T-cell (primary cell): ENCODE results near the gene PGR. TPM values are rescaled to one million over a fixed set of nuclear protein-coding genes. Genes with fewer than 3 reads are reported as not detected.

Experiments used
- ATAC-seq, 4 experiments: fragments of 200-7000 bp in 3 of 4; fragments of 150-1000 bp in 1 of 4; cut with Tn5 transposase; replicated peaks in 1 of 4; 1 replicate in 3 of 4; 2 replicates in 1 of 4; pipeline ENCODE4 v1.10.0; 2021; ENCODE audit warnings: moderate library complexity in 3 of 4, mild to moderate bottlenecking in 2 of 4, moderate number of reproducible peaks in 1 of 4
- CTCF ChIA-PET, 2 donors: fragments of 300-600 bp; sonication (Branson Sonifier 250); formaldehyde crosslinking; loops; one replicate each; lab custom pipeline; 2022; ENCODE audit warnings: antibody characterized with exemption in 2 of 2; lab: Charles Lee
- POLR2A ChIA-PET, 2 donors: fragments of 300-600 bp; sonication (Branson Sonifier 250); formaldehyde crosslinking; loops; one replicate each; lab custom pipeline; 2022; ENCODE audit warnings: antibody characterized with exemption in 2 of 2; lab: Charles Lee
- DNase-seq, 35 experiments: peaks; one replicate each; pipeline versions ENCODE4 v3.0.0 to v3.0.0-alpha.2; 2013 to 2023
- H3K27ac ChIP-seq: one replicate; pipeline ENCODE4 v1.5.1; 2013; ENCODE audit warnings: low read length
- H3K27me3 ChIP-seq, 2 experiments: replicated peaks in 1 of 2; 1 replicate in 1 of 2; 2 replicates in 1 of 2; pipeline versions ENCODE4 v1.6.1 to v1.7.0; 2013; ENCODE audit warnings: low read length in 1 of 2, mixed read lengths in 1 of 2; ENCODE audit not compliant: control insufficient read depth in 2 of 2, insufficient read depth in 2 of 2; ENCODE audit errors: extremely low read depth in 1 of 2
- H3K36me3 ChIP-seq, 2 donors: 1 replicate in 1 of 2; 2 replicates in 1 of 2; pipeline versions ENCODE4 v1.6.1 to v1.7.0; 2013; ENCODE audit warnings: low read length in 1 of 2; ENCODE audit not compliant: control insufficient read depth in 2 of 2, insufficient read depth in 1 of 2; ENCODE audit errors: extremely low read depth in 1 of 2
- H3K4me1 ChIP-seq, 2 experiments: 1 replicate in 1 of 2; 2 replicates in 1 of 2; pipeline versions ENCODE4 v1.6.1 to v1.7.0; 2013; ENCODE audit warnings: low read length in 2 of 2, mixed read lengths in 1 of 2; ENCODE audit not compliant: insufficient read depth in 2 of 2, control insufficient read depth in 1 of 2; ENCODE audit errors: extremely low read depth in 1 of 2
- H3K4me3 ChIP-seq, 2 donors: 1 replicate in 1 of 2; 2 replicates in 1 of 2; pipeline versions ENCODE4 v1.5.1 to v1.7.0; 2013; ENCODE audit warnings: mild to moderate bottlenecking in 2 of 2, low read length in 1 of 2, moderate library complexity in 1 of 2; ENCODE audit not compliant: control insufficient read depth in 1 of 2; ENCODE audit errors: extremely low read depth in 1 of 2
- H3K9me3 ChIP-seq: 2 replicates; pipeline ENCODE4 v1.7.0; 2013
- H3K27ac Mint-ChIP-seq, 2 donors: one replicate each; pipeline ENCODE4 v1.8.0; 2020 to 2021; ENCODE audit warnings: mild to moderate bottlenecking in 2 of 2, mixed read lengths in 2 of 2
- H3K27me3 Mint-ChIP-seq, 2 donors: one replicate each; pipeline ENCODE4 v1.8.0; 2021 to 2022; ENCODE audit warnings: mixed read lengths in 2 of 2
- H3K36me3 Mint-ChIP-seq: one replicate; pipeline ENCODE4 v1.8.0; 2021; ENCODE audit warnings: mixed read lengths
- H3K4me1 Mint-ChIP-seq, 3 donors: one replicate each; pipeline ENCODE4 v1.8.0; 2020 to 2022; ENCODE audit warnings: mixed read lengths in 3 of 3, mild to moderate bottlenecking in 1 of 3
- H3K4me3 Mint-ChIP-seq, 3 donors: one replicate each; pipeline ENCODE4 v1.8.0; 2020 to 2022; ENCODE audit warnings: mild to moderate bottlenecking in 3 of 3, mixed read lengths in 3 of 3, moderate library complexity in 3 of 3
- H3K9me3 Mint-ChIP-seq, 3 donors: one replicate each; pipeline ENCODE4 v1.8.0; 2020 to 2022; ENCODE audit warnings: mixed read lengths in 3 of 3
- WGBS: methylation state at CpG from one replicate; pipeline ENCODE4 v1.1.5; 2013; ENCODE audit warnings: missing lambda C conversion rate; ENCODE audit not compliant: insufficient coverage; 5-methylcytosine and 5-hydroxymethylcytosine counted together
- total RNA-seq, 35 experiments: library from RNA in 6 of 35; stranded (reverse) in 6 of 35; fragments of 120-200 nt in 1 of 35; gene quantifications; one replicate each; pipeline versions ENCODE4 v1.2.1 to v1.2.4 and lab custom pipeline; 2013 to 2026

PGR gene
- total RNA-seq, 5 donors from 2014 or later (not counting 1 experiment from before 2014, with no cell fraction given), result 0.06 to 0.10 TPM; not detected in 3

DNA sequence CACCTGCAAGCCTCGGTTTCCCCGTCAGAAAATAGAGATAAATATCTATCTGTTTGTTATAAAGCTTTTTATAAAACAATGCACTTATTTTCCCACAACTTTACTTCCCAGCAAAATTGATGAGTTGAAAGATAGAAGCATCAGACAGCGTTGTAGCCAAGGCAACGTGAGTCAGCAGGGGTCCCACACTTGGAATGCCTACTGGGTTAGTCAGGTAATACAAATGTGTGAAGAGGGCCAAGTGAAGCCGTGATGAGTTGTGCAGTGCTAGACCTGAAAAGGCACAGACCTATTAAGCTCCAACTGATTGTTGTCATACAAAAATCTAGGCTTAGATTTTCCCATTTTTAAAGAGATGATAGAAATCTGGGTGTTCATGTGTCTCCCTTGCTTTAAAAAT lies 118.7 kb downstream of the PGR start:
- Mint-ChIP-seq H3K4me3 (no peak overlapping the region), H3K27ac (no peak overlapping the region), H3K9me3 (peaks cover 2 to 23% (median 10%) of the 10 kb centered on the region in 3 donors), H3K4me1 (no peaks in the 10 kb centered on the region), H3K36me3 (no peaks in the 10 kb centered on the region), H3K27me3 (no peaks in the 10 kb centered on the region)
- Histone ChIP-seq H3K4me3 (no peak overlapping the region), H3K36me3 (no peaks in the 10 kb centered on the region), H3K9me3 (no peaks in the 10 kb centered on the region), H3K27me3 (no peaks in the 10 kb centered on the region), H3K27ac (no peak overlapping the region), H3K4me1 (no peaks in the 10 kb centered on the region)
- POLR2A ChIA-PET, result no interaction called here
- no CpG with 5 or more reads among the region's 5 CpGs for WGBS
- DNase-seq (no peak), ATAC-seq (no peak)
- CTCF ChIA-PET, result no interaction called here

DNA sequence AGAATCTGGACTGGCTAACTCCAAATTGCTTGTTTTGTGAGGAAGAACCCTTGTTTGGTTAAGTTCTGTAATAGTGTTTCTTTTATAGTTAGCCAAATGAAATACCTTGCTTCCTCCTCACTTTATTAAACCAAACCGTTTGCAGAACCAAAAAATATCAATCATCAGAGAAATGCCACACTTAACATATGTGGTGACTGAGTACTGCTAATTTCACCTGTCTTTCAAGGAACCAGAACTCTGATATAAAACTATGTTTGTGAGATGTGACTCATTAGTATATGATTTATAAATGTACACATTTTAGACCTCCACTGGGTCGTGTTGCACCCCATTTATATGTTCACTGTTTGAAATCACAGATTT lies 119.9 kb downstream of the PGR start:
- Histone ChIP-seq H3K9me3 (no peaks in the 10 kb centered on the region), H3K4me1 (no peaks in the 10 kb centered on the region), H3K27ac (no peak overlapping the region), H3K4me3 (no peak overlapping the region), H3K36me3 (no peaks in the 10 kb centered on the region), H3K27me3 (no peaks in the 10 kb centered on the region)
- ATAC-seq (no peak), DNase-seq (no peak)
- ChIA-PET CTCF (no interaction called here), POLR2A (no interaction called here)
- Mint-ChIP-seq H3K27ac (no peak overlapping the region), H3K36me3 (no peaks in the 10 kb centered on the region), H3K4me3 (no peak overlapping the region), H3K4me1 (no peaks in the 10 kb centered on the region), H3K9me3 (peaks cover 1 to 15% (median 10%) of the 10 kb centered on the region in 3 donors), H3K27me3 (no peaks in the 10 kb centered on the region)
- no CpG with 5 or more reads among the region's 2 CpGs for WGBS

DNA sequence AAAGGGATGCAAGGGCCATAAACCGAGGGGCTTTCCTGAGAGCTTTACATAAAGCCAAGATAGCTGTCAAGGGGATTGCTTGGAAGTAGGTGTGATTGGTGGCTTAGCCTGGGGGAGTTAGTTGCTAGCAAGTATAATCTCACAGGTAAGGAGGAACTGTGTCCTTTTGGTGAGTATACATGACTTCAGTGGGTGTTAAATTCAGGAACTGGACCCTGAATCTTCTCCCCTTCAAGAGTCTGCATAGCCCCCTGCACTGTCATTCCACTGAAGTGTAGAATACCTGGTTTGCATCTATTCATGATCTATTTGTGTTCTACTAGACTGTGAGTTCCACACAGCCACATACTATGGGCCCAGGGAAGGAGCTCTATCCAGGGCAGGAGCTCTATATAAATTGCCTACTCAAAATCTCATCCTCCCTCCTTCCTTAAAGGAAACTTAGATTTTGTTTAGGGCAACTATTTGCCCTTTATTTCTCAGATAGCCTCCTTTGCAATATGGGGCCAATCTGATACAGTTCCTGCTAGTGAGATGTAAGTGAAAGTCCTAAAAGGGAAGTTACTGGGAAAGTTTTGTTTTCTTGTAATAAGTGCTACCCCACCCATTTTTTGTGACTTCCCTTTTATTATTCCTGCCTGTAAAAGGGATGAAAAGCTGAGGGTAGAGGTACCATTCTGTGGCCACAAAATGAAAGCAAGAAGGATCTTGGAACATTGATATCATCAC lies 120.5 kb downstream of the PGR start:
- H3K27ac ChIP-seq, result no peak overlapping the region
- Mint-ChIP-seq H3K27me3 (no peaks in the 10 kb centered on the region), H3K36me3 (no peaks in the 10 kb centered on the region), H3K9me3 (peaks cover 1 to 13% (median 10%) of the 10 kb centered on the region in 3 donors), H3K27ac (no peak overlapping the region), H3K4me1 (no peaks in the 10 kb centered on the region), H3K4me3 (no peak overlapping the region)
- no peak for ATAC-seq
- H3K9me3 ChIP-seq, result no peaks in the 10 kb centered on the region
- ChIA-PET POLR2A (no interaction called here), CTCF (no interaction called here)
- no peak overlapping the region for H3K4me3 ChIP-seq
- no peaks in the 10 kb centered on the region for H3K36me3 ChIP-seq
- H3K27me3 ChIP-seq, result no peaks in the 10 kb centered on the region
- H3K4me1 ChIP-seq, result no peaks in the 10 kb centered on the region
- WGBS, result 75% methylated on average over 1 of the region's 1 CpG
- no peak for DNase-seq

DNA sequence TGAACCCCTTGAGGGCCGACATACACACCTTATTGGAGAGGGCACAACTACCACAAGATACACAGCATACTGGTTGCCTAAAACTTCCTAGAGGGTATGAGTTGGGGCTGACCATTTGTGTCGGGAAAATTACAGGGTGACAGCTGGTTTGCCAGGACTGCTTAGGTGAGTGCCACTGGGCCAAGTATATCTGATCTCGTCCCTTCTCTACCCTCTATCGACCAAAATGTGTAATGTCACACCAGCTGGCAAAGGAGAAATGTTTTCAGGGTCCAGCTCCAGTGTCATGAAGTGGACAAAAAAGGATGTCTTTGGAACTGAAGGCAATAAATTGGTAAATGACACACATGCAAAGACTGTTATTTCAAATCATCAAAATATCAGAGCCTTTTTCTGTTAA lies 126.1 kb downstream of the PGR start:
- Histone ChIP-seq H3K36me3 (no peaks in the 10 kb centered on the region), H3K4me3 (no peak overlapping the region), H3K4me1 (no peaks in the 10 kb centered on the region), H3K27me3 (no peaks in the 10 kb centered on the region), H3K9me3 (no peaks in the 10 kb centered on the region), H3K27ac (no peak overlapping the region)
- no peak overlapping the region for H3K4me3 Mint-ChIP-seq
- CTCF ChIA-PET, result no interaction called here
- POLR2A ChIA-PET, result no interaction called here
- no peak overlapping the region for H3K27ac Mint-ChIP-seq
- WGBS, result no CpG with 5 or more reads among the region's 4 CpGs
- H3K27me3 Mint-ChIP-seq, result no peaks in the 10 kb centered on the region
- H3K36me3 Mint-ChIP-seq, result no peaks in the 10 kb centered on the region
- DNase-seq (no peak), ATAC-seq (no peak)
- peaks cover 0 to 9% (median 4%) of the 10 kb centered on the region in 3 donors for H3K9me3 Mint-ChIP-seq
- H3K4me1 Mint-ChIP-seq, result no peaks in the 10 kb centered on the region

DNA sequence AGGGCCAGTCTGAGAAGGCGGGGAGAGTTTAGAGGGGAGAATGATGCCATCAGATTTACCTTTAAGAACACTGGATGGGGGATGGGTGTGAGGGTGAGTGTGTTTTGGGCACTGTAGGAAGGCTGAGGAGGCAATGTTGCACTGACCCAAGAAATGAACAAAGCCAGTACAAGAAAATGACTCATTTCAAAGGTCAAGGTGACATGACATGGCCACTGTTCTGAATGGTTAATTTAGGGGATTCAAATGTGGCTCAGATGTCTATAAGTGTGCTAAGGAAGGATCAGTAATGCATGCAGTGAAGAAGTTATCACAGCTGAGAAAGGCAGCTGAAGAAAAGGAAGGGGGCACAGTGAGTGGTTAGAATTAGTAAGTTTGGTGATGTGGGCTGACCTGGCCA lies 129.9 kb downstream of the PGR start:
- Mint-ChIP-seq H3K4me3 (no peak overlapping the region), H3K9me3 (peaks cover 0 to 9% (median 3%) of the 10 kb centered on the region in 3 donors), H3K27me3 (no peaks in the 10 kb centered on the region), H3K4me1 (no peaks in the 10 kb centered on the region), H3K27ac (no peak overlapping the region), H3K36me3 (no peaks in the 10 kb centered on the region)
- POLR2A ChIA-PET, result no interaction called here
- Histone ChIP-seq H3K4me3 (no peak overlapping the region), H3K27ac (no peak overlapping the region), H3K36me3 (no peaks in the 10 kb centered on the region), H3K4me1 (no peaks in the 10 kb centered on the region), H3K27me3 (no peaks in the 10 kb centered on the region), H3K9me3 (no peaks in the 10 kb centered on the region)
- no peak for ATAC-seq
- CTCF ChIA-PET, result no interaction called here
- WGBS, result 50% methylated on average over 1 of the region's 1 CpG
- DNase-seq, result no peak

DNA sequence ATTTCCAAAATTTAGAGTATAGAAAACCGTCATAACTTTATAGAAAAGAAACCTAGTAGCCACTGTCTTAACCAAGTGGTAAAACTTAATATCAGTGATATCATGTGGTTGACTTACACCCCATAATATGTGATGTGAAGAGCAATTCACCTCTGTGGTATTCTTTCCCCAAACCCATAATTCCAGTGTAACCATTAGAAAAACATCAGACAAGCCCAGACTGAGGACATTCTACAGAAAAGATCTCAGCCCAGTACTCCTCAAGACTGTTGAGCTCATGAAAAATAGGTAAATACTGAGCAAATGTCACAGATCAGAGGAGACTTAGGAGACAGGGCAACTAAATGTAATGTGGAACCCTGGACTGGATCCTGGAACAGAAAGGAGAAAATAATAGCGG lies 134.6 kb downstream of the PGR start:
- no peaks in the 10 kb centered on the region for H3K4me1 Mint-ChIP-seq
- H3K9me3 Mint-ChIP-seq, result peaks cover 0 to 9% (median 3%) of the 10 kb centered on the region in 3 donors
- DNase-seq (no peak), ATAC-seq (no peak)
- no peak overlapping the region for H3K4me3 Mint-ChIP-seq
- WGBS, result no CpG with 5 or more reads among the region's 2 CpGs
- Histone ChIP-seq H3K27ac (no peak overlapping the region), H3K4me1 (peaks cover 0 to 17% of the 10 kb centered on the region in 2 experiments), H3K9me3 (no peaks in the 10 kb centered on the region), H3K36me3 (no peaks in the 10 kb centered on the region), H3K27me3 (no peaks in the 10 kb centered on the region), H3K4me3 (no peak overlapping the region)
- ChIA-PET POLR2A (no interaction called here), CTCF (interaction anchor here in 1 of 2 donors (0.6 kb wide), 1 partner anchor 40 kb away, joined by 3 read pairs; no protein-coding TSS in a partner anchor)
- no peaks in the 10 kb centered on the region for H3K27me3 Mint-ChIP-seq
- no peaks in the 10 kb centered on the region for H3K36me3 Mint-ChIP-seq
- H3K27ac Mint-ChIP-seq, result no peak overlapping the region
